Central memory CD8-positive, alpha-beta T cell (primary cell): Measurements from ENCODE around the gene FSTL4.

Source experiments
- ATAC-seq: fragments of 150-1000 bp; cut with Tn5 transposase; replicated peaks from 2 replicates; pipeline ENCODE4 v1.10.0; 2022; ENCODE audit warnings: mild to moderate bottlenecking, moderate FRiP score, moderate number of reproducible peaks; ENCODE audit not compliant: poor library complexity, severe bottlenecking; ENCODE audit errors: extremely low read depth
- DNase-seq, 2 donors: peaks; one replicate each; pipeline ENCODE4 v3.0.0; 2021; ENCODE audit warnings: low spot score in 2 of 2
- H3K27ac Mint-ChIP-seq: one replicate; pipeline ENCODE4 v1.8.0; 2022; ENCODE audit warnings: low read depth, mild to moderate bottlenecking, moderate library complexity, mixed read lengths
- H3K27me3 Mint-ChIP-seq: one replicate; pipeline ENCODE4 v1.8.0; 2022; ENCODE audit warnings: mixed read lengths
- H3K36me3 Mint-ChIP-seq: one replicate; pipeline ENCODE4 v1.8.0; 2022; ENCODE audit warnings: mild to moderate bottlenecking, moderate library complexity, mixed read lengths; ENCODE audit not compliant: insufficient read depth
- H3K4me1 Mint-ChIP-seq: one replicate; pipeline ENCODE4 v1.8.0; 2022; ENCODE audit warnings: mixed read lengths
- H3K4me3 Mint-ChIP-seq: one replicate; pipeline ENCODE4 v1.8.0; 2022; ENCODE audit warnings: mild to moderate bottlenecking, moderate library complexity, mixed read lengths
- H3K9me3 Mint-ChIP-seq: one replicate; pipeline ENCODE4 v1.8.0; 2022; ENCODE audit warnings: mixed read lengths

Gene FSTL4

DNA sequence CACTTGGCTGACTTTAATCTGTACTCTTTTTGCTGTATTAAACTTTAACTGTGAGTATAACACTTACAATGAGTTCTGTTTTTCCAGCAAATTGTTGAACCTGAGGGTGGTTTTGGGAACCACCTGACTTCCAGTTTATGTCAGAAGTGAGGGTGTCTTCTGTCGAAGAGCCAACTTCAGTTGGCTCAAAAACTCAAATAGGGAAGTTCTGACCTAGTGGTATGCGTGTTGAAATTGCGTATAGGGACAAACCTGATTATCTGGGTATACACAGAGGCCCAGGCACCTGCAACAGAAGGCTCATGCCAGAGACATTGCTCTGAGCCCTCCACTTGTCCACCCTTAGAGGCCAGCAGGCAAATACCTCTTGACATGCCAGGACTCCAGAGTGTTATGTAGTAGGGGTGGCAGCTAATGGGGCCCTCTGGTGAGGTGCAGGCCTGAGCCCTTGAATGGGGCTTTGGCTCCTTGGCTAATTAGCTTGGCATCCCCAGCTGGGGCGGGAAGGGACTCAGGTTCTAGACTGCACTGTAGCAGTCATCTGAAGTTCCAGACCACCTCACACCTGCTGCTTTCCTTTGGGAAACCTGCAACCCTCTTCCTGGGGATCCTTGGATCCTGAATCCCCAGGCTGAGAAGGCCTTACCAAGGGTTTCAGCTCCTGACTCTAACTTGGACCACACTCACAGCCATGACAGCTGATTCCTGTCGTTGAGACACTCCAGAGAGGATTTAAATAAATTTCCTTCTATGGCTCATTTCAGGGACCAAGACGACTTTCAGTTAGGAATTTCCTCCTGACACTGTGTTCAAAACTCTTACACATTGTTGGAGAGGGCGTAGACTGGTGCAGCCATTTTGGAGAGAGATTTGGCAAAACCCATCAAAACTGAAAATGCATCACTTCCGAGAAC is 370.9 kb downstream of the FSTL4 start:
- Mint-ChIP-seq H3K4me3 (no peak overlapping the region), H3K27me3 (peaks cover 22% of the 10 kb centered on the region), H3K9me3 (no peaks in the 10 kb centered on the region), H3K27ac (no peak overlapping the region), H3K4me1 (no peaks in the 10 kb centered on the region), H3K36me3 (no peaks in the 10 kb centered on the region)
- ATAC-seq: no peak
- DNase-seq: no peak

DNA sequence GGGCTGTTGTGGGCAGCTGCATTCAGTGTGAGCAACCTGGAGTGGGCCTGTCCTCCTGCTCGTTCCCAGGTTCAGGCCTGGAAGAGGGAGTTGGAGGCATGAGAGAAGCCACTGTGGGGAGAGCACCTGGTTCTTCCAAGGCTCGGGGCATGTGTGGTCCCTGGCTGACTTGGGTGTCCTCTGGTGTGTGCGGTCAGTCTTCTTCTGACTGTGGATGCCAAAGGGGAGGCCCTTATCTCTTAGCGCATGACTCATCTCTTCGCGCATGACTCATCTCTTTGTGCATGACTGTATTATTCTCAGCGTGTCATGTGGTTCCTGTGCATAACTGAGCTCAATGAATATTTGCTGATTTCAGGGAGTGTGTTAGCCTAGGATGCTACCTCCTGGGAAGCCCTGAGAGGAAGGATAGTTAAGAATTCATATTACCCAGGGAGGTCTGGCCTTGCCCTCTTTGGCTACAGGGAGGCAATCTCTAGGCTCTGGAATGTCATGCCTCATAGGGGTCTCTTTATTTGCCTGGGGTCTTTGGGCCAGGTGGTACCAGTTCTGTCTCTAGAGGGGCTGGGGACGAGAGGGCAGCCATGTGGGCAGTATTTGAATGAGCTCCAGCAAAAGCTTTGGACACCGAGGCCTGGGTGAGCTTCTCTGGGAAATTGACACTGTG is 371.8 kb downstream of the FSTL4 start:
- no peak overlapping the region for H3K4me3 Mint-ChIP-seq
- no peaks in the 10 kb centered on the region for H3K9me3 Mint-ChIP-seq
- no peaks in the 10 kb centered on the region for H3K4me1 Mint-ChIP-seq
- peaks cover 22% of the 10 kb centered on the region for H3K27me3 Mint-ChIP-seq
- ATAC-seq (no peak), DNase-seq (no peak)
- H3K27ac Mint-ChIP-seq: no peak overlapping the region
- H3K36me3 Mint-ChIP-seq: no peaks in the 10 kb centered on the region

DNA sequence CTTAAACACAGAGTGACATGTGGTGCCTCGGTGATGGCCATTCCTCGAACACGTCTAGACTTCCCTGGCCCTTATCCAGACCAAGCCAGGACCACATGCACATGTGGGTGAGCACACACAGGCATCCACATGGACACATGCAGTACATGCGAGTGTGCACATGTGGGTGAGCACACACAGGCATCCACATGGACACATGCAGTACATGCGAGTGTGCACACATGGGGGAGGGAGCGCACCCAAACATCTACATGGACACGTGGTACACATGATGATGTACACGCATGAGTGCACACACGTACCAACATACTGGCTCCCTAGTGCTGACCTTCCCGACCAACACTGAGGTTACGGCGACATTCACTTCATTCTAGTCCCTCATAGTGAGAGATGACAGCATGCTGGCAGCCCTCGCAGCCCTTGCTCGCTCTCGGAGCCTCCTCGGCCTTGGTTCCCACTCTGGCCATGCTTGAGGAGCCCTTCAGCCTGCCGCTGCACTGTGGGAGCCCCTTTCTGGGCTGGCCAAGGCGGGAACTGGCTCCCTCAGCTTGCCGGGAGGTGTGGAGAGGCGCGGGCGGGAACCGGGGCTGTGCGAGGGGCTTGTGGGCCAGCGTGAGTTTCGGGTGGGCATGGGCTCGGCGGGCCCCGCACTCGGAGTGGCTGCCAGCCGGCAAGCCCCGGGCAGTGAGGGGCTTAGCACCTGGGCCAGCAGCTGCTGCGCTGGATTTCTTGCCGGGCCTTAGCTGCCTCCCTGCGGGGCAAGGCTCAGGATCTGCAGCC is 373.7 kb downstream of the FSTL4 start:
- H3K9me3 Mint-ChIP-seq: no peaks in the 10 kb centered on the region
- no peak overlapping the region for H3K4me3 Mint-ChIP-seq
- DNase-seq (no peak), ATAC-seq (no peak)
- no peaks in the 10 kb centered on the region for H3K36me3 Mint-ChIP-seq
- no peak overlapping the region for H3K27ac Mint-ChIP-seq
- H3K4me1 Mint-ChIP-seq: no peaks in the 10 kb centered on the region
- peaks cover 22% of the 10 kb centered on the region for H3K27me3 Mint-ChIP-seq

DNA sequence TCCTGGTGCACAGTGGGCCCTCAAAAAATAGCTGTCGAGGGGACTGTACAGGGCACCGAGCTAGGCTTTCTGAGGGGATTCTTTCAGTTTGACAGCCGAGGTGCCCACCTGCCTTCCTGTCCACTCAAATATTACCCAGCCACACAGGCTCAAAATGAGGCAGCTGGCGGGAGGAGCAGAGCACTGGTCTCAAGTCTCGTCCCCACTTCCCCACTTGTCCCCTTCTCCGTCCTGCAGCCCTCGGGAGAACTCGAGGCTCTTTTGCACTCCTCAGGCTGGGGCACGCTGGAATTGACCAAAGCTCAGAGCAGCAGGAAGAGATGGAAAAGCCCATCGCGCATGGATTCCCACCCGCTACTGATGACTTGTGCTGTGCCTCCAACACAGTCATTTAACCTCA is 375.4 kb downstream of the FSTL4 start:
- Mint-ChIP-seq H3K27me3 (peaks cover 22% of the 10 kb centered on the region), H3K36me3 (no peaks in the 10 kb centered on the region), H3K4me1 (no peaks in the 10 kb centered on the region), H3K27ac (no peak overlapping the region), H3K9me3 (no peaks in the 10 kb centered on the region), H3K4me3 (no peak overlapping the region)
- DNase-seq (no peak), ATAC-seq (no peak)

GRCh38 chr5:133236541-133236951 is 375.8 kb downstream of the FSTL4 start:
- Mint-ChIP-seq H3K36me3 (no peaks in the 10 kb centered on the region), H3K27me3 (peaks cover 23% of the 10 kb centered on the region), H3K4me3 (no peak overlapping the region), H3K4me1 (no peaks in the 10 kb centered on the region), H3K27ac (no peak overlapping the region), H3K9me3 (no peaks in the 10 kb centered on the region)
- ATAC-seq: no peak
- DNase-seq: no peak

DNA sequence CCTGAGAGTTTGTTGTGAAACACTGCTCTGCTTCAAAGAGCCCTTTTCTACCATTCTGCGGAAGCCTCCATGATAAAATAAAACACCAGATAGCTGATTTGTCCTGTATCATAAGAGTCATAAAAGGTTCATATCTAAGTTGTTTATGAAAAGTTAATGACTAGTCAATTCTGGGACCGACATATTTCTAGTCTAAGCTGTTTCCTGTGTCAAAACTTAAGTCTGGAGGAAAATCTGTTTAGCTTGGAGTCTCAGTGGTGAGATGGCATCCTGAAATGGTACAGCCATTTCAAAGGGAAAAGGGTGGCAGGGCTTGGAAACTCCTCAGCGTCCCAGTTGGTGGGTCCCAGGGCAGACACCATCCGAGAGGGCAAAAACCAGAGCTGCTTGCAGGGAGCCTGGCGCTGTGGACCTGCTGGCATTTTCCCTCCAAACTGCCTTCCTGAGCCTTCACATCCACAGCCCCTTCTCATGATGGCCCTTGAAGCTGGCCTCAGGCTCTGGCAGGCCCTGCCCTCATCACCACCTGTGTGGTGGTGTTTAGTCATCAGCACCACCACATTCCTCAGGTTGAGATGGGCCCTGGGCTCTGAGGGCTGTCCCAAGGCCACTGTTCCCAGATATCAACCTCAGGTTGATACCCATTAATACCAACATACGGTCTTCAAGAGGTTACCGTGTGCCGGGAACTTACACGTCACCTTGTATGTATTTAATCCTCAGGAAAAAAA is 376.5 kb downstream of the FSTL4 start:
- peaks cover 30% of the 10 kb centered on the region for H3K27me3 Mint-ChIP-seq
- no peak overlapping the region for H3K4me3 Mint-ChIP-seq

GRCh38 chr5:133234911-133235310 is 377.4 kb downstream of the FSTL4 start:
- Mint-ChIP-seq H3K36me3 (no peaks in the 10 kb centered on the region), H3K27ac (no peak overlapping the region), H3K4me1 (no peaks in the 10 kb centered on the region), H3K9me3 (no peaks in the 10 kb centered on the region), H3K27me3 (peaks cover 36% of the 10 kb centered on the region), H3K4me3 (no peak overlapping the region)
- no peak for ATAC-seq
- no peak for DNase-seq

More for the DNA sequence above, 376.5 kb downstream of the FSTL4 start:
- DNase-seq (no peak), ATAC-seq (no peak)
- no peak overlapping the region for H3K27ac Mint-ChIP-seq
- H3K9me3 Mint-ChIP-seq: no peaks in the 10 kb centered on the region
- H3K4me1 Mint-ChIP-seq: no peaks in the 10 kb centered on the region
- H3K36me3 Mint-ChIP-seq: no peaks in the 10 kb centered on the region

GRCh38 chr5:133234273-133234672 is 378.1 kb downstream of the FSTL4 start:
- Mint-ChIP-seq H3K9me3 (no peaks in the 10 kb centered on the region), H3K27me3 (peaks cover 42% of the 10 kb centered on the region), H3K36me3 (no peaks in the 10 kb centered on the region), H3K4me1 (no peaks in the 10 kb centered on the region), H3K27ac (no peak overlapping the region), H3K4me3 (no peak overlapping the region)
- ATAC-seq (no peak), DNase-seq (no peak)

- DNase-seq (no peak), ATAC-seq (no peak)
- no peaks in the 10 kb centered on the region for H3K4me1 Mint-ChIP-seq
- H3K4me3 Mint-ChIP-seq: no peak overlapping the region
- peaks cover 45% of the 10 kb centered on the region for H3K27me3 Mint-ChIP-seq
- H3K27ac Mint-ChIP-seq: no peak overlapping the region
- H3K36me3 Mint-ChIP-seq: no peaks in the 10 kb centered on the region
- H3K9me3 Mint-ChIP-seq: no peaks in the 10 kb centered on the region
These were observed 378.7 kb downstream of the FSTL4 start for GRCh38 chr5:133233616-133234015.

- DNase-seq: no peak
- Mint-ChIP-seq H3K4me1 (no peaks in the 10 kb centered on the region), H3K36me3 (no peaks in the 10 kb centered on the region), H3K4me3 (no peak overlapping the region), H3K27ac (no peak overlapping the region), H3K27me3 (peaks cover 38% of the 10 kb centered on the region), H3K9me3 (no peaks in the 10 kb centered on the region)
- no peak for ATAC-seq
These were observed 379.4 kb downstream of the FSTL4 start for GRCh38 chr5:133232911-133233310.

DNA sequence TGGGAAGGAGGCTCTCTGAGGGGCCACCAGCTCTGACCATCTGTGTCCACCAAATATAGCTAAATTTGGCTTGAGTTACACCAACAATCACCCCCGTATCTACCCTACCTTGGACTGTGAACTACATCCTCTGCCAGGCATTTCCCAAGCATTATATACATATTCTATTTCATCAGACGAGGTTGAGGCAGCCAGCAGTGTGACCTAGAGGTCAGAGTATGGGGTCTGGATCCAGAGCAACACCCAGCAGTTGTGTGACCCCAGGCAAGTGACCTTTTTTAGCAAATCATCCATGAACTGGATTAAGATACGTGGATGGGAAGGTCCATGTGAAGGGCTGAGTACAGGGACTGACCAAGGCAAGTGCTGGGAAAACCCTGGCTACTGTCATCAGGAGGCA is 379.9 kb downstream of the FSTL4 start:
- no peaks in the 10 kb centered on the region for H3K36me3 Mint-ChIP-seq
- no peaks in the 10 kb centered on the region for H3K9me3 Mint-ChIP-seq
- H3K27me3 Mint-ChIP-seq: peaks cover 36% of the 10 kb centered on the region
- no peak overlapping the region for H3K27ac Mint-ChIP-seq
- no peaks in the 10 kb centered on the region for H3K4me1 Mint-ChIP-seq
- no peak for ATAC-seq
- no peak overlapping the region for H3K4me3 Mint-ChIP-seq
- DNase-seq: no peak

DNA sequence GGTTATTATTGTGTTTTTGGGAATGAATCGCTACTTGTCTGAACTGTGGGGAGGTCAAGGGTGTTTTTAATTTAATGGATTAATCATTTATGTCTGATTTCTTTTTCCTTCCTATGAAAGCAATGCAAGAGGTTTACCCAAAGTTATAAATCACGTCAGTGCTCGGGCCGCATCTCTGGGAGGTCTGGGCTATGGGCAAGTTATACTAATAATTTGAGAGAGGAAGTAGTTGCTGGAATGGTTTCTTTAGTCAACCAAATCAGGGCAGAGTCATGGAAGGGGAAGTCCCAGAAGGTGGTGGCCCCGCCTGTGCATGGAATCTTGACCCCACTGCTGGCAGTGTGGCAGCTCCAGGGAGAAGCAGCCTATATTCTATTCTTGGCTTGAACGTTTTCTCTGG is 380.3 kb downstream of the FSTL4 start:
- DNase-seq: no peak

More for the DNA sequence above, 380.3 kb downstream of the FSTL4 start:
- H3K9me3 Mint-ChIP-seq: no peaks in the 10 kb centered on the region
- H3K36me3 Mint-ChIP-seq: no peaks in the 10 kb centered on the region
- H3K27ac Mint-ChIP-seq: no peak overlapping the region
- ATAC-seq: no peak
- peaks cover 36% of the 10 kb centered on the region for H3K27me3 Mint-ChIP-seq
- no peak overlapping the region for H3K4me3 Mint-ChIP-seq
- H3K4me1 Mint-ChIP-seq: no peaks in the 10 kb centered on the region
